GM21515 (cell line): ENCODE data around the gene IQGAP2.
"Not testable (repeated sequence)": the region's sequence is repeated elsewhere in the genome, so short reads cannot be mapped to it uniquely, and the experiment has no call there.

ENCODE experiments used
- ATAC-seq: cut with Tn5 transposase; IDR thresholded peaks from one replicate; pipeline ENCODE4 v1.9.1; 2021; ENCODE audit not compliant: unreplicated experiment

The IQGAP2 gene

GRCh38 chr5:76412511-76412910 is 9.4 kb downstream of the IQGAP2 start:
- no peak for ATAC-seq

- ATAC-seq: no peak
These were observed 10.7 kb downstream of the IQGAP2 start for GRCh38 chr5:76413746-76414145.

GRCh38 chr5:76414788-76415187 is 11.7 kb downstream of the IQGAP2 start:
- no peak for ATAC-seq

DNA sequence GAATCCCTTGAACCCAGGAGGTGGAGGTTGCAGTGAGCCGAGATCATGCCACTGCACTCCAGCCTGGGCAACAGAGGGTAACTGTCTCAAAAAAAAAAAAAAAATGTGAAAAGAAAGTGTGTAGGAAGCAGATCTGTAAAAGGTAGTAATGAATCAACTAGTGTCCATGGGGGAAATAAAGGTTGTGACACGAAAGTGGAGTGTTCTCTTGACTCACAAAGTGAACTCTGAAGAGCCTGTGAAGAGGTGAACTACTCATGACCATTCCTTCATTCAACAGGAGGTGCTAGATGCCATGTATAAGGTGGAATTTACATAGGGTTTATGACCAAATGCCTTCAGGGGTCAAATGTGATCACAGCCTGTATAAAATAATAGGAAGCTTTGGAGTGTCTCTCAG is 12.8 kb downstream of the IQGAP2 start:
- no peak for ATAC-seq

GRCh38 chr5:76419597-76420298 is 16.7 kb downstream of the IQGAP2 start:
- ATAC-seq: no peak

DNA sequence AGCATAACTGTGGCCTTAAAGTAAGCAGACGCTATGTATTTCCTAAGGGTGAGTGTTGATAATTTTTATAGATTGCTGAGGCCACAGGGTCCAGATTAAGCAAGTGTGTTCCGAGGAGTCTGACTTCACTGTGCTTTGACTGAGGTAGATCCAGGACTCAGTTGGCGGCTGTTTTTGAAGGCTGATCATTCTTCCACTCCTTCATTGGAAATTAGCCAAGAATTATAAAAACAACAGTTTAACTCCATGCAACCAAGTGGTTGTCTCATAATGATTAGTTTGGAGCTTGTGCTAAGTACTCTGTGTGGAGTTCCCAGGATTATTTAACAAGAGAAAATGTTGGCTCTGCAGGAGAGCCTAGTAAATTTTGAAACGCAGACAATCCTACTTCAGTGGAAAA is 19.1 kb downstream of the IQGAP2 start:
- no peak for ATAC-seq

DNA sequence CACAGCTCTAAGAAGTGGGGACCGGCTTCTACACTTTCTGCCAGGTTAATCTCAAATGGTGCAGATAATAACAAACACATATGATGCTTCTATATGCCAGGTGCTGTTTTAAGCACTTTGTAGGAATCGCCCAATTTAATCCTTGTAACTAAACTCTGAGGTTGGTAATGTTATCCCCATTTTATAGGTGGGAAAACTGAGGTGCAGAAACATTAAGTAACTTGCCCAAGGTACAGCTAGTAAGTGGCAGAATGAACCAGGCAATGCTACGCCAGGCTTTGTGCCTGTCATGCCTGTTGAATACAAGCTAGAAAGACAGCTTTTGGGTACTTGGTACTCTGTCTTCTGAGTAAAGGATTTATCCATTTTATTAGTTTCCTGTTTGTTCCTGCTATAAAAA is 19.7 kb downstream of the IQGAP2 start:
- ATAC-seq: no peak

GRCh38 chr5:76425146-76425545 is 22.1 kb downstream of the IQGAP2 start:
- no peak for ATAC-seq

- ATAC-seq: no peak
These were observed 23.1 kb downstream of the IQGAP2 start for GRCh38 chr5:76425928-76426804.

DNA sequence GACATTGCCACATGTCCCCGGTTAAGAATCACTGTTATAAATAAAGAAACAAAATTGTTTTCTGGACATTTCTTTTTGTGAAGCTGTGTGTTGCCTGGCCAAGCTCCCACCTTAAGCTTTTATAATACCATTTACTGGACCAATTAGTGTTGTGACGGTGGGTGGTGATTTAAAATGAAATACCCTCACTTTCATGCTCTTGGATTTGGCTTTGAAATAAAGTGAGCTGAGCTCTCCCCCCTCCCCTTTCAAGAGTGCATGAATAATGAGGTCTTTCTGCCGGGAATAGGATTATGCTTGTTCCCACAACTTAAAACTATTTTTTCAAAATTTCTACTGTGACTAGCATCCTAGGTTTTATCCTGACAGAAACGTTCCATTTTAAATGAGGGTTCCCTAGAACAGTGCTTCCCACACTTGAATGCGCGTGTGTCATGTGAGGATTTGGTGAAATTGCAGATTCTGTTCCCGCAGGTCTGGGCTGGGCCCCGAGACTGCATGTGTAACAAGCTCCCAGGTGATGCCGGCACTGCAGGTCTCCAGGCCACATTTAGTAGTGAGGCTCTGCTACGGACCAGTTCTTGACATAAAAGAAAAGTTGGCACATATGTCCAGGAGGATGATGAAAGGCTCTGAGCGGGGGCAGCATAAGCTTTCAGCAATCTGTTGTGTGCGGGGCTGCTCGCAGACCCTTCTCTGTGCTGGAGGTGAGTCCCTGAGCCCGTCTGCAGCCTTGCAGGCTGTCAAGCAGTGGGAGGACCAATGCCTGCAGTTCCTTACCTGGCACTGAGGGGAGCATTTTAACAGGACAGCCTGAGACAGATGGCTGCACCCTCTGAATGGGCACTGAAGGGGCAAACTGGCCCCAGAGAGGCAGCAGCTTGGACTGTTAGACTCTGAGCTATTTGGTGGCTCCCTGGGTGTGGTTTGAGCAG is 24.4 kb downstream of the IQGAP2 start:
- ATAC-seq: no peak

DNA sequence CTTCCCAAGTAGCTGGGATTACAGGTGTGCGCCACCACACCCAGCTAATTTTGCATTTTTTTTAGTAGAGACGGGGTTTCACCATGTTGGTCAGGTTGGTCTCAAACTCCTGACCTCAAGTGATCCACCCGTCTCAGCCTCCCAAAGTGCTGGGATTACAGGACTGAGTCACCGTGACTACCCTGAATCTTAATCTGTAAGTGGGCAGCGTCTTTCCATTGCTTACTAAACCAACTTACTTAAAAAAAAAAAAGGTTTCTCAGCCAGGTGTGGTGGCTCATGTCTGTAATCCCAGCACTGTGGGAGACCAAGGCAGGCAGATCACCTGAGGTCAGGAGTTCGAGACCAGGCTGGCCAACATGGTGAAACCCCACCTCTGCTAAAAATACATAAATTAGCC is 25.5 kb downstream of the IQGAP2 start:
- not testable (repeated sequence) for ATAC-seq

- ATAC-seq: no peak
These were observed 30.2 kb downstream of the IQGAP2 start for GRCh38 chr5:76433261-76433660.

GRCh38 chr5:76437507-76437906 is 34.4 kb downstream of the IQGAP2 start:
- ATAC-seq: not testable (repeated sequence)

- ATAC-seq: no peak
These were observed 34.9 kb downstream of the IQGAP2 start for GRCh38 chr5:76438025-76438424.

DNA sequence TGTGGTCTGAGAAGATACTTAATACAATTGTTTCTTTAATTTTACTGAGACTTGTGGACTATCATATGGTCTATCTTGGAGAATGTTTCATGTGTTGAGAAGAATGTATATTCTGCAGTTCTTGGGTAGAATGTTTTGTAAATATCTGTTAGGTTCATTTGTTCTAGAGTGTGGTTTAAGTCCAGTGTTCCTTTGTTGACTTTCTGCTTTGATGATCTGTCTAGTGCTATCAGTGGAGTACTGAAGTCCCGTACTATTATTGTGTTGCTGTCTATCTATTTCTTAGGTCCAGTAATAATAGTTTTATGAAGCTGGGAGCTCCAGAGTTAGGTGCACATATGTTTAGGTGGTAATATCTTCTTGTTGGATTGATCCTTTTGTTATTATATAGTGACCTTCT is 36.1 kb downstream of the IQGAP2 start:
- no peak for ATAC-seq

GRCh38 chr5:76439929-76440328 is 36.8 kb downstream of the IQGAP2 start:
- ATAC-seq: no peak

- ATAC-seq: no peak
These were observed 38.0 kb downstream of the IQGAP2 start for GRCh38 chr5:76441101-76441500.

GRCh38 chr5:76441890-76442673 is 39.0 kb downstream of the IQGAP2 start:
- no peak for ATAC-seq

DNA sequence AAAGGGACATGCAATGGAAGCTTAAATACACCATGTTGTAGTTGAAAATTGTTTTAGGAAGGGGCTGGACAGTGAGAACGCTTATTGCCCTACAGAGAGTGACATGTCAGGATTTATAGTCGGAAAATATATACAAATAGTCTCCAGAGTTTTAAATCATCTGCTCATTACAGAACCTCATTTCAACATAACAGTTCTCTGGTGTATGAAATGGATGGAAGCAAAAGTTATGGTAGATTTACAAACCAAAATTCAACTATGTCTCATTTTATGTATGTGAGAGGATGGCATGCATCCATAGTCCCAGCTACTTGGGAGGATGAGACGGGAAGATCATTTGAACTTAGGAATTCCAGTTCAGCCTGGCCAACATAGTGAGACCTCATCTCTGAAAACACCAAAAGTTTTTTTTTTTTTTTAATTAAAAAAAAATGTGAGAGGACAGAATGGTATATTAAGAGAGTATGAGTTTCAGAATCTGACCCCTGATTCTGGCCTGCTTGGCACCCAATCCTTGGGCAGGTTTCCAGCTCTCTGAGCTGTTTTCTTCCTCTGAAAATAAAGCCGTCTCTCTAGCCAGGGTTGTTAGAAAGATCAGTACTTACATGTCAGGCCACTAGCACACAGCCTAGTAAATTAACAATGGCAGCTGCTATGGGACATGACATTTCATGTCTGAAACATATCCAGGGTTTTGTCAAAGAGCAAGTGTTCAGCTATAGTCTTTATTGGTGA is 40.1 kb downstream of the IQGAP2 start:
- ATAC-seq: no peak

GRCh38 chr5:76445063-76445462 is 42.0 kb downstream of the IQGAP2 start:
- ATAC-seq: no peak
